ENCODE results near the gene STOML2.

DNA sequence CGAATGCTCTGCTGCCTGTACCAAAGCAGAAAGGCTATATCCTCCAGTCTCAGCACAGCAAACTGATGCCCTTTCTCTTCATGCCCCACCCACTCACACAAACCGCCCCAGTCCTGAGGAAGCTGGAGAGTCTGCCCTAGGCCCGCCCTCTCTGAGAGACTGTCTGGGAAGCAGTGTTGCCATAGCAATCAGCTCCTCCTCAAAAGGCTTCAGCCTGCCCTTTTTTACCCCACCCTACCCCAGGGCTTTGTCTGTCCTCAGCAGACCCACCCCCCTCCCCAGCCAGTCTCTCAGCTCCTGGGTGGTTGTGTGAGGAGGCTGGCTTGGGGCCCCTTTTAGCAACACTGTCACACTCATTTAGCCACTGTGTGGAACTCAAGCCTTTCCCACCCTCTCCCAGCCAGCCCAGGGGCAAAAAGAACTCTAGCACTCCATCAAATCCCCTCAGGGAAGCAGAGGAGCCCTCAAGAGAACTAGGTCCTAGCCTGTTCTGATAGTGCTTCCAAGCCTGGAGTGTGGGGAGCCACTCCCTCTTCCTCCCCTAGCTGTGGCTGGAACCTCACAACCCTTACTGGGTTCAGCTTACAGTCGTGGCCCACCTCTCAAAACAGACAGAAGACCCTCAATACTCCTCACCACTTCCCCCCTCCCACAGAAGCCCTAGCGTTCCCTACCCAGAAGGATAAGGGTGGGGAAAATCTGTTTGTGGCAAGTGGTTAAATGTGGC, 11.3 kb upstream of the STOML2 start:
- TF ChIP-seq, protein P1, sequence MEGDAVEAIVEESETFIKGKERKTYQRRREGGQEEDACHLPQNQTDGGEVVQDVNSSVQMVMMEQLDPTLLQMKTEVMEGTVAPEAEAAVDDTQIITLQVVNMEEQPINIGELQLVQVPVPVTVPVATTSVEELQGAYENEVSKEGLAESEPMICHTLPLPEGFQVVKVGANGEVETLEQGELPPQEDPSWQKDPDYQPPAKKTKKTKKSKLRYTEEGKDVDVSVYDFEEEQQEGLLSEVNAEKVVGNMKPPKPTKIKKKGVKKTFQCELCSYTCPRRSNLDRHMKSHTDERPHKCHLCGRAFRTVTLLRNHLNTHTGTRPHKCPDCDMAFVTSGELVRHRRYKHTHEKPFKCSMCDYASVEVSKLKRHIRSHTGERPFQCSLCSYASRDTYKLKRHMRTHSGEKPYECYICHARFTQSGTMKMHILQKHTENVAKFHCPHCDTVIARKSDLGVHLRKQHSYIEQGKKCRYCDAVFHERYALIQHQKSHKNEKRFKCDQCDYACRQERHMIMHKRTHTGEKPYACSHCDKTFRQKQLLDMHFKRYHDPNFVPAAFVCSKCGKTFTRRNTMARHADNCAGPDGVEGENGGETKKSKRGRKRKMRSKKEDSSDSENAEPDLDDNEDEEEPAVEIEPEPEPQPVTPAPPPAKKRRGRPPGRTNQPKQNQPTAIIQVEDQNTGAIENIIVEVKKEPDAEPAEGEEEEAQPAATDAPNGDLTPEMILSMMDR (conservative IDR thresholded peaks at IDR 0.05; ENCODE audit: low read depth in 2 of 2): no peak
- no peak for TF ChIP-seq EZH2 (IDR thresholded peaks at IDR 0.05; ENCODE audit: low read depth, unreplicated experiment)
- TF ChIP-seq POLR2AphosphoS5 (IDR thresholded peaks at IDR 0.05; ENCODE audit: low read depth): no peak
- no peak for TF ChIP-seq ETS1 (IDR thresholded peaks at IDR 0.05)
- no peak for TF ChIP-seq REST (IDR thresholded peaks at IDR 0.05; ENCODE audit: unreplicated experiment)
- TF ChIP-seq EZH2phosphoT487 (IDR thresholded peaks at IDR 0.05; ENCODE audit: unreplicated experiment): no peak
- TF ChIP-seq CREB1 (CRISPR knock-in tag; IDR thresholded peaks at IDR 0.05; ENCODE audit: low read depth): no peak
- no peak for TF ChIP-seq STAT1 (IDR thresholded peaks at IDR 0.05; ENCODE audit: unreplicated experiment)
- TF ChIP-seq ZNF331 (CRISPR knock-in tag; IDR thresholded peaks at IDR 0.05; ENCODE audit: low read depth): no peak
- no peak for TF ChIP-seq JUNB (IDR thresholded peaks at IDR 0.05; ENCODE audit: unreplicated experiment)
- TF ChIP-seq ZNF462 (CRISPR knock-in tag; IDR thresholded peaks at IDR 0.05): no peak
- no peak for TF ChIP-seq NANOG (IDR thresholded peaks at IDR 0.05; ENCODE audit: borderline replicate concordance)
